Suprapubic skin (tissue), 4 donors: ENCODE measurements around the gene DNAH10.

Experiments used
- CTCF ChIP-seq, 2 donors: fragments of 200-600 bp in 1 of 2; fragments of 450-650 bp in 1 of 2; sonication (generic) in 1 of 2; IDR thresholded peaks; one replicate each; pipeline ENCODE4 v1.5.1; 2016 to 2019; ENCODE audit warnings: antibody characterized with exemption in 2 of 2, mild to moderate bottlenecking in 1 of 2, moderate library complexity in 1 of 2
- POLR2A ChIP-seq, 2 donors: fragments of 450-650 bp; IDR thresholded peaks; one replicate each; pipeline ENCODE4 v1.6.1; 2017; ENCODE audit warnings: antibody characterized with exemption in 2 of 2, mild to moderate bottlenecking in 2 of 2, moderate library complexity in 2 of 2
- POLR2AphosphoS5 ChIP-seq, 3 donors: sonication (generic); formaldehyde crosslinking; IDR thresholded peaks; one replicate each; pipeline ENCODE4 v1.6.1; 2017; ENCODE audit warnings: antibody characterized with exemption in 3 of 3

- TF ChIP-seq CTCF (IDR thresholded peaks at IDR 0.05), result no peak
- TF ChIP-seq POLR2AphosphoS5 (IDR thresholded peaks at IDR 0.05), result no peak
- no peak for TF ChIP-seq POLR2A (IDR thresholded peaks at IDR 0.05)
Observed at GRCh38 chr12:123933214-123933613, 171.1 kb downstream of the DNAH10 start.
